ENCODE results near the gene PARVA. TPM values are rescaled to one million over a fixed set of nuclear protein-coding genes. Genes with fewer than 3 reads are reported as not detected.

Gene PARVA
- total RNA-seq, 1 experiment from 2014 or later = 31.5 TPM

GRCh38 chr11:12523180-12523924, 146.0 kb downstream of the PARVA start:
- POLR2A ChIA-PET (ENCODE audit: unreplicated experiment) = no interaction called here
- no peaks in the 10 kb centered on the region for H3F3A ChIP-seq (ENCODE audit: insufficient read depth, low read depth)
- H3K79me2 ChIP-seq (ENCODE audit: low read depth) = no peaks in the 10 kb centered on the region
- no peak overlapping the region for H3K27ac ChIP-seq
- no peaks in the 10 kb centered on the region for H3K27me3 ChIP-seq (ENCODE audit: insufficient read depth, low read depth)
- H3K4me3 ChIP-seq = no peak overlapping the region
- BruUV-seq (replicated peaks) = no TSS peak
- no peaks in the 10 kb centered on the region for H3K9me2 ChIP-seq (ENCODE audit: insufficient read depth)
- intact Hi-C loops (cut with micrococcal nuclease; ENCODE audit: unreplicated experiment) = no loop called here
- no peaks in the 10 kb centered on the region for H3K9me3 ChIP-seq (ENCODE audit: insufficient read depth, low read depth)
- CTCF ChIA-PET = no interaction called here
- no peaks in the 10 kb centered on the region for H4K20me1 ChIP-seq (ENCODE audit: insufficient read depth)
- TF ChIP-seq CTCF (conservative IDR thresholded peaks at IDR 0.05) (no peak), EZH2 (IDR thresholded peaks at IDR 0.05; ENCODE audit: low read depth) (no peak)
- H3K36me3 ChIP-seq (ENCODE audit: low read depth) = no peaks in the 10 kb centered on the region
- H2AFZ ChIP-seq = no peak overlapping the region
- no peak for DNase-seq
- H3K4me1 ChIP-seq (replicated peaks; ENCODE audit: insufficient read depth) = no peaks in the 10 kb centered on the region
- no peak overlapping the region for H3K4me2 ChIP-seq

GRCh38 chr11:12524865-12525264, 147.5 kb downstream of the PARVA start:
- no peak overlapping the region for H3K27ac ChIP-seq
- no peak for TF ChIP-seq EZH2 (IDR thresholded peaks at IDR 0.05; ENCODE audit: low read depth)
- no peaks in the 10 kb centered on the region for H3K9me2 ChIP-seq (ENCODE audit: insufficient read depth)
- H3K4me3 ChIP-seq = no peak overlapping the region
- H3K79me2 ChIP-seq (ENCODE audit: low read depth) = no peaks in the 10 kb centered on the region
- CTCF ChIA-PET = interaction anchor here (0.6 kb wide), 1 partner anchor 34 kb away, joined by 4 read pairs; no protein-coding TSS in a partner anchor
- no peaks in the 10 kb centered on the region for H3F3A ChIP-seq (ENCODE audit: insufficient read depth, low read depth)
- POLR2A ChIA-PET (ENCODE audit: unreplicated experiment) = no interaction called here
- H3K9me3 ChIP-seq (ENCODE audit: insufficient read depth, low read depth) = no peaks in the 10 kb centered on the region
- H4K20me1 ChIP-seq (ENCODE audit: insufficient read depth) = no peaks in the 10 kb centered on the region
- no peaks in the 10 kb centered on the region for H3K4me1 ChIP-seq (replicated peaks; ENCODE audit: insufficient read depth)
- BruUV-seq (replicated peaks) = no TSS peak
- H2AFZ ChIP-seq = no peak overlapping the region
- no peaks in the 10 kb centered on the region for H3K27me3 ChIP-seq (ENCODE audit: insufficient read depth, low read depth)
- no peak overlapping the region for H3K4me2 ChIP-seq
- H3K36me3 ChIP-seq (ENCODE audit: low read depth) = no peaks in the 10 kb centered on the region
- intact Hi-C loops (cut with micrococcal nuclease; ENCODE audit: unreplicated experiment) = no loop called here
- DNase-seq = no peak

GRCh38 chr11:12525466-12526055, 148.2 kb downstream of the PARVA start:
- CTCF ChIA-PET = no interaction called here
- Histone ChIP-seq H3F3A (ENCODE audit: insufficient read depth, low read depth) (no peaks in the 10 kb centered on the region), H3K79me2 (ENCODE audit: low read depth) (no peaks in the 10 kb centered on the region), H3K9me3 (ENCODE audit: insufficient read depth, low read depth) (no peaks in the 10 kb centered on the region), H3K36me3 (ENCODE audit: low read depth) (no peaks in the 10 kb centered on the region), H3K27me3 (ENCODE audit: insufficient read depth, low read depth) (no peaks in the 10 kb centered on the region), H3K27ac (no peak overlapping the region), H3K4me3 (no peak overlapping the region), H2AFZ (no peak overlapping the region), H3K4me1 (replicated peaks; ENCODE audit: insufficient read depth) (no peaks in the 10 kb centered on the region), H4K20me1 (ENCODE audit: insufficient read depth) (no peaks in the 10 kb centered on the region), H3K9me2 (ENCODE audit: insufficient read depth) (no peaks in the 10 kb centered on the region), H3K4me2 (no peak overlapping the region)
- DNase-seq = no peak
- TF ChIP-seq CTCF (conservative IDR thresholded peaks at IDR 0.05) (no peak), EZH2 (IDR thresholded peaks at IDR 0.05; ENCODE audit: low read depth) (no peak)
- intact Hi-C loops (cut with micrococcal nuclease; ENCODE audit: unreplicated experiment) = no loop called here
- no TSS peak for BruUV-seq (replicated peaks)
- POLR2A ChIA-PET (ENCODE audit: unreplicated experiment) = no interaction called here
